ENCODE data around the gene ARHGAP27.
"Not testable (repeated sequence)": the region's sequence is repeated elsewhere in the genome, so short reads cannot be mapped to it uniquely, and the experiment has no call there.

ARHGAP27 gene, protein sequence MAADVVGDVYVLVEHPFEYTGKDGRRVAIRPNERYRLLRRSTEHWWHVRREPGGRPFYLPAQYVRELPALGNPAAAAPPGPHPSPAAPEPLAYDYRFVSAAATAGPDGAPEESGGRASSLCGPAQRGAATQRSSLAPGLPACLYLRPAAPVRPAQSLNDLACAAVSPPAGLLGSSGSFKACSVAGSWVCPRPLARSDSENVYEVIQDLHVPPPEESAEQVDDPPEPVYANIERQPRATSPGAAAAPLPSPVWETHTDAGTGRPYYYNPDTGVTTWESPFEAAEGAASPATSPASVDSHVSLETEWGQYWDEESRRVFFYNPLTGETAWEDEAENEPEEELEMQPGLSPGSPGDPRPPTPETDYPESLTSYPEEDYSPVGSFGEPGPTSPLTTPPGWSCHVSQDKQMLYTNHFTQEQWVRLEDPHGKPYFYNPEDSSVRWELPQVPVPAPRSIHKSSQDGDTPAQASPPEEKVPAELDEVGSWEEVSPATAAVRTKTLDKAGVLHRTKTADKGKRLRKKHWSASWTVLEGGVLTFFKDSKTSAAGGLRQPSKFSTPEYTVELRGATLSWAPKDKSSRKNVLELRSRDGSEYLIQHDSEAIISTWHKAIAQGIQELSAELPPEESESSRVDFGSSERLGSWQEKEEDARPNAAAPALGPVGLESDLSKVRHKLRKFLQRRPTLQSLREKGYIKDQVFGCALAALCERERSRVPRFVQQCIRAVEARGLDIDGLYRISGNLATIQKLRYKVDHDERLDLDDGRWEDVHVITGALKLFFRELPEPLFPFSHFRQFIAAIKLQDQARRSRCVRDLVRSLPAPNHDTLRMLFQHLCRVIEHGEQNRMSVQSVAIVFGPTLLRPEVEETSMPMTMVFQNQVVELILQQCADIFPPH

GRCh38 chr17:45432405-45433158 is at the start of gene ARHGAP27:
Gene ARHGAP27 (minus strand): TSS chr17:45432870. CDS start chr17:45430279, 2,591 bp downstream.
- no peaks in the 10 kb centered on the region for H3K9me3 ChIP-seq
- in situ Hi-C loops (cut with MboI; ENCODE audit: low sequenced_read_pairs), result loop anchor here (25.0 kb wide), 1 partner anchor 205 kb away; no protein-coding TSS in a partner anchor
- peaks cover 4% of the 10 kb centered on the region; the same call in 1 of the 2 replicates for H3K4me1 ChIP-seq
- DNase-seq (ENCODE audit: low spot score in 2 of 2), result peak in 1 of 2 experiments; percentile 51
- peak within 1 kb of the TSS; percentile 52 for H3K4me3 ChIP-seq
- no peaks in the 10 kb centered on the region for H3K36me3 ChIP-seq (replicated peaks)
- no peaks in the 10 kb centered on the region for H3K27me3 ChIP-seq (ENCODE audit: low read depth)

- in situ Hi-C loops (cut with MboI; ENCODE audit: low sequenced_read_pairs); H3K4me1 ChIP-seq; H3K9me3 ChIP-seq: not testable (repeated sequence)
Measured at GRCh38 chr17:45482317-45482716, 49.6 kb upstream of the ARHGAP27 start.

GRCh38 chr17:45475436-45475835 is 42.8 kb upstream of the ARHGAP27 start:
- in situ Hi-C loops (cut with MboI; ENCODE audit: low sequenced_read_pairs); H3K9me3 ChIP-seq; H3K27me3 ChIP-seq (ENCODE audit: low read depth); H3K36me3 ChIP-seq (replicated peaks); H3K4me3 ChIP-seq; H3K4me1 ChIP-seq; DNase-seq (ENCODE audit: low spot score in 2 of 2): not testable (repeated sequence)

More at GRCh38 chr17:45482317-45482716, 49.6 kb upstream of the ARHGAP27 start:
- H3K4me3 ChIP-seq; DNase-seq (ENCODE audit: low spot score in 2 of 2); H3K27me3 ChIP-seq (ENCODE audit: low read depth); H3K36me3 ChIP-seq (replicated peaks): not testable (repeated sequence)

GRCh38 chr17:45472249-45472648 is 39.6 kb upstream of the ARHGAP27 start:
- DNase-seq (ENCODE audit: low spot score in 2 of 2); in situ Hi-C loops (cut with MboI; ENCODE audit: low sequenced_read_pairs); H3K27me3 ChIP-seq (ENCODE audit: low read depth); H3K4me1 ChIP-seq; H3K36me3 ChIP-seq (replicated peaks); H3K9me3 ChIP-seq; H3K4me3 ChIP-seq: not testable (repeated sequence)

DNA sequence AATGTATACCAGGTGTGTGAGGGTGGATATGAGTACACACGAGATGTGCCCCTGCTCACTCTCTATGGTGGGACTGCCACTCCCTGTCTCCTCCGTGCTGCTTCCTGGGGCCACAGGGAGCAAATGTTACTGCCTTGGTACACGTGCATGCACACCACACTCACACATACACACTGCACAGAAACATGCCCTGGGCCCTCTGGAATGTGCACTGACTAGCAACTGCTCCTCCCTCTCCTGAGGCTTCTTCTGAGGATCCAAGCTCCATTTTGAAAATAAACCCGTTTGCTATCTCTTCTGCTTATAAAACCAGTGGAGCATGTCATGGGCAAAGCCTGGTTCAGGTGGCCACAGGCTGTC is 36.5 kb upstream of the ARHGAP27 start:
- H3K27me3 ChIP-seq (ENCODE audit: low read depth); in situ Hi-C loops (cut with MboI; ENCODE audit: low sequenced_read_pairs); DNase-seq (ENCODE audit: low spot score in 2 of 2): not testable (repeated sequence)

DNA sequence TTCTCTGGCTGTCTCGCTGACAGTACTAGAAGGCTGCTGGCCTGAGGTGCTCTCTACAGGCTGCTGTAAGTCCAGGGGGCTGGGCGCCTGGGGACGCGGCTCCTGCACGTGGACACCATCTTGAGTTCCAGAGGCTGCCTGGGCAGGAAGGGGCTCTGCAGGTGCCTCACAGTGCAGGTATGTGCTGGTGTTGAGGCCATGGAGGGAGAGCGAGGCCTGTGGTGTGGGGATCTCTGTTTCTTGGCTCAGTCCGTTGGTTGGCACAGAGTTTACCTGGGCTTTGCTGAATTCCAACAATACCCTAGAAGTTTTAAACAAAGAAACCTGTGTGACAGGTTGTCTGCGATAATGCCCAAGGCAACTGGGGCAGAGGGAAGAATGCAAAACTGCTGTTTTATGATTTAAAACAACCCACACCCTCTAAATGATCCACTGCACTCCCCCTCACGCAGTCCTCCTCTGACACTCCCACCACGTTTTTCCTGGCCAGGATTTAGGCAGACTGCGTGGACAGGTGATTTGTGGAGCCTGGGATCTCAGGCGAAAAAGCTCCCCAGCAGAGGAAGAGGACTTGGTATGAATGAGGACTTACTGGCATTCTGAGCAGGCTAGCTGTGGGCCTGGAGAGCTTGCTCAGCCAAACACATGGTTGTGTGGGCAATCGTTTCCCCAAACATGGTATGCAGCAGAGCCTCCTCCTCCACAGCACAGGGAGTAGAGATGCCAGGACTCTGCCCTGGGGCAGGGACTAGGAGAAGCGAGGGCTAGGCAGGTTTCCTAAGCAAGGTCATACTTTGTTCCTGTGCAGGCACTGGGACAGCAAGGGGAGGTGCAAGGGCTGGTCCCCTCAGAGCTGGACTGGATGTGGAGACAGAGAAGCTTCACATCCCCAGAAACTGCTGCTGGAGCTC is 35.9 kb upstream of the ARHGAP27 start:
- in situ Hi-C loops (cut with MboI; ENCODE audit: low sequenced_read_pairs); H3K36me3 ChIP-seq (replicated peaks); H3K4me1 ChIP-seq; DNase-seq (ENCODE audit: low spot score in 2 of 2); H3K4me3 ChIP-seq; H3K9me3 ChIP-seq; H3K27me3 ChIP-seq (ENCODE audit: low read depth): not testable (repeated sequence)

More for the DNA sequence above, 36.5 kb upstream of the ARHGAP27 start:
- H3K4me3 ChIP-seq; H3K9me3 ChIP-seq; H3K36me3 ChIP-seq (replicated peaks); H3K4me1 ChIP-seq: not testable (repeated sequence)

- H3K4me3 ChIP-seq; in situ Hi-C loops (cut with MboI; ENCODE audit: low sequenced_read_pairs); H3K4me1 ChIP-seq: not testable (repeated sequence)
Measured at GRCh38 chr17:45461524-45462327, 29.1 kb upstream of the ARHGAP27 start.

GRCh38 chr17:45460422-45460821 is 27.8 kb upstream of the ARHGAP27 start:
- H3K4me1 ChIP-seq; H3K9me3 ChIP-seq; H3K27me3 ChIP-seq (ENCODE audit: low read depth); DNase-seq (ENCODE audit: low spot score in 2 of 2); in situ Hi-C loops (cut with MboI; ENCODE audit: low sequenced_read_pairs); H3K36me3 ChIP-seq (replicated peaks); H3K4me3 ChIP-seq: not testable (repeated sequence)

More at GRCh38 chr17:45461524-45462327, 29.1 kb upstream of the ARHGAP27 start:
- not testable (repeated sequence) for H3K36me3 ChIP-seq (replicated peaks); DNase-seq (ENCODE audit: low spot score in 2 of 2); H3K27me3 ChIP-seq (ENCODE audit: low read depth); H3K9me3 ChIP-seq

DNA sequence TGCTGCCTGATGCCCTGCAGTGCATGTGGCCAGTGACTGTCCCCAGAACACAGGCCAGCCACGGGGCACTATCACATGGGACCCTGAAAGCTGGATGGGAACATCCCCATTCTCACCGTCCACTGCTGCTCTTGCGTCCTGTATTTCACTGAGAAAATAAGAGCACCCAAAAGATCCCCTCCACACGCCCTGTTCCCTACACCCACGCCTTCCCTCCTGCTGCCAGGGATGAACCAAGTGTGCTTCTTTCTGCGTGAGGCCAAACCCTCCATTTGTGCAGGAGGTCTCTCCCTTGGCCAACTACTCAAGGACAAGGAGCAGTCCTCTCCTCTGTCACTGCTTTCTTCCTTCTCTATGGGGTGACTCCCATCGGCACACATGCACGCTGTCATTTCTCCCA is 21.7 kb upstream of the ARHGAP27 start:
- H3K9me3 ChIP-seq; H3K4me3 ChIP-seq; in situ Hi-C loops (cut with MboI; ENCODE audit: low sequenced_read_pairs); H3K27me3 ChIP-seq (ENCODE audit: low read depth); H3K36me3 ChIP-seq (replicated peaks); H3K4me1 ChIP-seq; DNase-seq (ENCODE audit: low spot score in 2 of 2): not testable (repeated sequence)

GRCh38 chr17:45453731-45454130 is 21.1 kb upstream of the ARHGAP27 start:
- H3K27me3 ChIP-seq (ENCODE audit: low read depth); H3K36me3 ChIP-seq (replicated peaks); H3K4me1 ChIP-seq; H3K9me3 ChIP-seq; DNase-seq (ENCODE audit: low spot score in 2 of 2); H3K4me3 ChIP-seq; in situ Hi-C loops (cut with MboI; ENCODE audit: low sequenced_read_pairs): not testable (repeated sequence)

- H3K9me3 ChIP-seq; H3K4me3 ChIP-seq; H3K27me3 ChIP-seq (ENCODE audit: low read depth); H3K36me3 ChIP-seq (replicated peaks); in situ Hi-C loops (cut with MboI; ENCODE audit: low sequenced_read_pairs); H3K4me1 ChIP-seq; DNase-seq (ENCODE audit: low spot score in 2 of 2): not testable (repeated sequence)
Measured at GRCh38 chr17:45453225-45453534, 20.5 kb upstream of the ARHGAP27 start.
